Gastrocnemius medialis (tissue), 4 donors: Measurements from ENCODE around the gene TAPBP. TPM values are rescaled to one million over a fixed set of nuclear protein-coding genes. Genes with fewer than 3 reads are reported as not detected.

ENCODE experiments used
- ATAC-seq, 2 donors: fragments of 150-250 bp; one replicate each; pipeline ENCODE4 v1.9.1; 2016
- DNase-seq, 2 donors: peaks; one replicate each; pipeline ENCODE4 v3.0.0-alpha.2; 2019
- H3K27ac ChIP-seq, 4 donors: fragments of 200-600 bp; sonication (generic); 1 replicate in 1 of 4; 2 replicates in 3 of 4; pipeline ENCODE4 v1.5.1; 2016 to 2018; ENCODE audit warnings: mild to moderate bottlenecking in 2 of 4, moderate library complexity in 1 of 4
- H3K27me3 ChIP-seq, 3 donors: fragments of 200-600 bp; sonication (generic) in 2 of 3; 1 replicate in 1 of 3; 2 replicates in 2 of 3; pipeline versions ENCODE4 v1.5.1 to v1.6.0; 2016 to 2019; ENCODE audit warnings: mild to moderate bottlenecking in 1 of 3, moderate library complexity in 1 of 3
- H3K36me3 ChIP-seq, 2 donors: fragments of 200-600 bp; sonication (generic) in 1 of 2; one replicate each; pipeline ENCODE4 v1.5.1; 2017 to 2018
- H3K4me1 ChIP-seq, 2 donors: fragments of 200-600 bp; sonication (generic) in 1 of 2; one replicate each; pipeline ENCODE4 v1.5.1; 2016 to 2017; ENCODE audit warnings: mild to moderate bottlenecking in 2 of 2
- H3K4me3 ChIP-seq, 4 donors: fragments of 200-600 bp; sonication (generic) in 3 of 4; 1 replicate in 1 of 4; 2 replicates in 3 of 4; pipeline ENCODE4 v1.5.1; 2016 to 2019; ENCODE audit warnings: mild to moderate bottlenecking in 2 of 4
- H3K9me3 ChIP-seq, 3 donors: fragments of 200-600 bp; sonication (generic) in 2 of 3; 1 replicate in 1 of 3; 2 replicates in 2 of 3; pipeline ENCODE4 v1.5.1; 2016 to 2019
- POLR2A ChIP-seq, 2 donors: fragments of 450-650 bp; IDR thresholded peaks; one replicate each; pipeline ENCODE4 v1.6.1; 2017; ENCODE audit warnings: antibody characterized with exemption in 2 of 2, mild to moderate bottlenecking in 2 of 2, moderate library complexity in 2 of 2
- in situ Hi-C, 4 donors: fragments of 200-750 bp; cut with MboI; loops; one replicate each; pipeline versions ENCODE4 v1.15.0 to v1.8.0; 2017; ENCODE audit warnings: low sequenced_read_pairs in 4 of 4
- intact Hi-C: fragments of 100-400 bp; cut with DNase I; formaldehyde crosslinking; loops from one replicate; pipeline ENCODE4 v1.15.1; 2023; ENCODE audit warnings: low total_unique reads
- total RNA-seq, 4 donors: library from RNA; depleted of rRNA; stranded (reverse); fragments of >200 nt; gene quantifications; one replicate each; pipeline versions ENCODE4 v1.1.0 to v1.2.3, GENCODE V29; 2016
- TF ChIP-seq, protein P1 (sequence below), 5 experiments: fragments of 450-650 bp in 3 of 5; fragments of 200-600 bp in 2 of 5; sonication (generic) in 2 of 5; IDR thresholded peaks in 4 of 5; conservative IDR thresholded peaks in 1 of 5; 1 replicate in 4 of 5; 2 replicates in 1 of 5; pipeline ENCODE4 v1.5.1; 2016 to 2019; ENCODE audit warnings: antibody characterized with exemption in 5 of 5, mild to moderate bottlenecking in 3 of 5, moderate library complexity in 3 of 5

The TAPBP gene
- total RNA-seq, 4 donors from 2014 or later, result 15.9 to 42.4 (median 36.5) TPM

DNA sequence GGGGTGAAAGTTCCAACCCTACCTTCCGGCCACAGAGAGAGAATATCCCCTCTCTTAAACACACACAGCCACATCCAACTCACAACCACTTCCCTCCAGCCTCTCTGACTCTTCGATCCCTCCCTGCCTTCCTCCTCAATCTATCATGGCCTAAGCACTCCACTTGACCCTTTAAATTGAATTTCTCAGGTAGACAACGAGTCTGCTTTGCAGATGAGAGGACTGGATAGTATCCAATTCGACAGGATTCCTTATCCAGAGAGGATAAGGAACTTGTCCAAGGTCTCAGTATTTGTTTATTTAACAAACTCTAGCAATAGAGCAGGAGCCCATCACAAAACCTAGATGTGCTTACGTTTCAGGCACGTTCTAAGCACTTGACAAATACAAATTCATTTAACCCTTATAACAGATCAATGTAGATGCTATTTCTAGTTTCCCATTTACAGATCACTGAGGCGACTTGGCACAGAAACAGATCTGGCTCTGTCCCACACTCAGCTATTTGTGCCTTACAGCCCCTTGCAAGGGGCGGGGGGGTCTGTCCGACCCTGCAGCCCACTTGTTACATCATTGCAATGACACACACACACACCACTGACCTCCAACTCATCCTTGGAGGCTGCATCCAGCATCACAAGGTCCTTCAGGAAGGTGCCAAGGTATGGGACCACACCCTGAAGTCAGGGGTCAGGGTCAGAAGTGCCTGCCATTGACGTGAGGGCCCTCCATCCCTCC lies 19.6 kb downstream of the TAPBP start:
- H3K9me3 ChIP-seq, result no peaks in the 10 kb centered on the region
- no peak overlapping the region for H3K4me3 ChIP-seq
- H3K4me1 ChIP-seq, result peaks cover 11 to 18% of the 10 kb centered on the region in 2 donors
- no peaks in the 10 kb centered on the region for H3K27me3 ChIP-seq
- in situ Hi-C loops (loop anchor here in 1 of 4 donors (25.0 kb wide), 1 partner anchor 1432 kb away; the partner anchor contains the start of gene NEU1), intact Hi-C loops (no loop called here)
- ATAC-seq (no peak), DNase-seq (no peak)
- peaks cover 2 to 62% of the 10 kb centered on the region in 2 donors for H3K36me3 ChIP-seq
- TF ChIP-seq, protein P1, sequence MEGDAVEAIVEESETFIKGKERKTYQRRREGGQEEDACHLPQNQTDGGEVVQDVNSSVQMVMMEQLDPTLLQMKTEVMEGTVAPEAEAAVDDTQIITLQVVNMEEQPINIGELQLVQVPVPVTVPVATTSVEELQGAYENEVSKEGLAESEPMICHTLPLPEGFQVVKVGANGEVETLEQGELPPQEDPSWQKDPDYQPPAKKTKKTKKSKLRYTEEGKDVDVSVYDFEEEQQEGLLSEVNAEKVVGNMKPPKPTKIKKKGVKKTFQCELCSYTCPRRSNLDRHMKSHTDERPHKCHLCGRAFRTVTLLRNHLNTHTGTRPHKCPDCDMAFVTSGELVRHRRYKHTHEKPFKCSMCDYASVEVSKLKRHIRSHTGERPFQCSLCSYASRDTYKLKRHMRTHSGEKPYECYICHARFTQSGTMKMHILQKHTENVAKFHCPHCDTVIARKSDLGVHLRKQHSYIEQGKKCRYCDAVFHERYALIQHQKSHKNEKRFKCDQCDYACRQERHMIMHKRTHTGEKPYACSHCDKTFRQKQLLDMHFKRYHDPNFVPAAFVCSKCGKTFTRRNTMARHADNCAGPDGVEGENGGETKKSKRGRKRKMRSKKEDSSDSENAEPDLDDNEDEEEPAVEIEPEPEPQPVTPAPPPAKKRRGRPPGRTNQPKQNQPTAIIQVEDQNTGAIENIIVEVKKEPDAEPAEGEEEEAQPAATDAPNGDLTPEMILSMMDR (IDR thresholded peaks at IDR 0.05 in 4 of 5, conservative IDR thresholded peaks at IDR 0.05 in 1 of 5), result no peak
- TF ChIP-seq POLR2A (IDR thresholded peaks at IDR 0.05), result no peak
- H3K27ac ChIP-seq, result no peak overlapping the region

DNA sequence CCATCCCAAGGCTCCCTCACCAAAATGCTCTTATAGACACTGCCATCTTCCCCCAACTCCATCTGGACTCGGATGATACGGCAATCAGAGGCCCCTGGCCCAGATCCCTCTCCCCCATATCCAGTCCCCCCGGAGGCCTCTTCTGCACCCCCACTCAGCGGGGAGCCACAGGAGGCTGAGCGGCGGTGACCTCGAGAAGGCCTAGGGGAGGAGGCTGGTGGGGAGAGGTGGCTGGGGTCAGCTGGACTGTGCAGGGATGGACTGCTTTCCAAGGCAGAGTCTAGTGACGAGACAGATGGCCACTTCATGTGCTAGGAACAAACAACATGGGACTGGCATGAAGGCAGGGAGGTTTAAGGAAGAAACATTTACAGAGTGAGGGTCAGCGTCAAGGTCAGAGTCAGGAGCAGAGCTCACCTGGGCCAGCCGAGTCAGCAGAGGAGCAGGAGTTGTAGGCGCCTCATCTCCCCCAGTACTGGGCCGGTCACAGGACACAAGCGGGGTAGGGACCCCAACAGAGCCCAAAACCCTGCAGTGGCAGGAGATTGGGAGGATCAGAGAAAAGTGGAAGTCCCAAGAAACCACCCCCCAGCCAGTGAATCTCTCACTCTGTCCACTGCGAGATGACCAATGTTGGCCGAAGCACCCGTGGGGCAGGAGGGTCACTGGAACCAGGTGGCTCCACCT lies 20.7 kb downstream of the TAPBP start:
- TF ChIP-seq, protein P1 (IDR thresholded peaks at IDR 0.05 in 4 of 5, conservative IDR thresholded peaks at IDR 0.05 in 1 of 5), result no peak
- TF ChIP-seq POLR2A (IDR thresholded peaks at IDR 0.05), result no peak
- ATAC-seq (no peak), DNase-seq (no peak)
- Histone ChIP-seq H3K4me1 (peaks cover 16 to 23% of the 10 kb centered on the region in 2 donors), H3K36me3 (peaks cover 2 to 63% of the 10 kb centered on the region in 2 donors), H3K27me3 (no peaks in the 10 kb centered on the region), H3K9me3 (no peaks in the 10 kb centered on the region), H3K27ac (no peak overlapping the region), H3K4me3 (no peak overlapping the region)
- in situ Hi-C loops, result loop anchor here in 1 of 4 donors (25.0 kb wide), 1 partner anchor 1431 kb away; the partner anchor contains the start of gene NEU1
- intact Hi-C loops, result no loop called here

DNA sequence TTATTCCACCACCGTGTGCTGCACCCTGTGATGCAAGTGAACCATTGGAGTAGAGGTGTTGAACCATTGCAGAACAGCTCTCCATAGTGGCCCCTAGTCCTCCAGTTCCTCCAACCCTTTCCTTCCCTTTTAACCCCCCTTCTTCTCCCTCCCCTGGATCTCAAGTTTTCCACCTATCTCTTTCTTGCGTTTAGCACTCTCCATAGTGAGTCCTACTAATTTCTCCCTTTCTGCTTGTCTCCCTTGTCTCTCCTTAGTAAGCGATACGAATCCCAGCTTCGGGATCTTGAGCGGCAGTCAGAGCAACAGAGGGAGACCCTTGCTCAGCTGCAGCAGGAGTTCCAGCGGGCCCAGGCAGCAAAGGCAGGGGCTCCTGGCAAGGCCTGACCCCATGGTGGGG lies 23.4 kb downstream of the TAPBP start:
- peaks cover 18% of the 10 kb centered on the region in 2 donors for H3K4me1 ChIP-seq
- H3K36me3 ChIP-seq, result peaks cover 2 to 78% of the 10 kb centered on the region in 2 donors
- TF ChIP-seq, protein P1 (IDR thresholded peaks at IDR 0.05 in 4 of 5, conservative IDR thresholded peaks at IDR 0.05 in 1 of 5), result no peak
- TF ChIP-seq POLR2A (IDR thresholded peaks at IDR 0.05), result no peak
- DNase-seq (no peak), ATAC-seq (no peak)
- no peaks in the 10 kb centered on the region for H3K9me3 ChIP-seq
- intact Hi-C loops (no loop called here), in situ Hi-C loops (loop anchor here in 1 of 4 donors (25.0 kb wide), 1 partner anchor 1428 kb away; the partner anchor contains the start of gene NEU1)
- H3K27ac ChIP-seq, result peak overlapping the region in 1 of 4 donors; percentile 86
- H3K27me3 ChIP-seq, result no peaks in the 10 kb centered on the region
- peak overlapping the region; percentile 62 to 89 (median 66) for H3K4me3 ChIP-seq

DNA sequence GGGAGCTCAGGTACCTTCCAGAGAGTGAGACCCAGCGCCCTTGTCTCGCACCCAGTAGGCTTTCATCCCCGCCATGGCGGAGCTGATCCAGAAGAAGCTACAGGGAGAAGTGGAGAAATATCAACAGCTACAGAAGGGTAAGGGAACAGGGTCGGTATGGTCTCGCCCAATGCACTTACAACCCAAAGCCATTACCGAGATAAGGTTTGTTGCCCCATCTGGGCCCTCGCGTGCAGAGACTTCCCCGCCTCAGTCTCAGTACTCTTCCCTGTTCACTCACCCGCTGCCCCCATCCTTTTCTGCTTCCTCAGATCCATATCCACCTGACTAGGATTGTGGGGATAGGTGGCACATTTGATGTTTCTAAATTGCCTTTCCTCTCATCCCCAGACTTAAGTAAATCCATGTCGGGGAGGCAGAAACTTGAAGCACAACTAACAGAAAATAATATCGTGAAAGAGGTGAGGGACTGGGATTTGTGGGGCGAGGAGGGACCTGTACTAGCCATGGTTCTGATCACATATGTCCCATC lies 24.0 kb downstream of the TAPBP start:
- peaks cover 18% of the 10 kb centered on the region in 2 donors for H3K4me1 ChIP-seq
- no peaks in the 10 kb centered on the region for H3K9me3 ChIP-seq
- in situ Hi-C loops (loop anchor here in 1 of 4 donors (25.0 kb wide), 1 partner anchor 1428 kb away; the partner anchor contains the start of gene NEU1), intact Hi-C loops (loop anchor here (1.0 to 5.0 kb wide), 5 partner anchors 8 to 137 kb away; partner anchors contain the start of genes RGL2 and RPS18)
- TF ChIP-seq, protein P1 (IDR thresholded peaks at IDR 0.05 in 4 of 5, conservative IDR thresholded peaks at IDR 0.05 in 1 of 5), result no peak
- no peak for TF ChIP-seq POLR2A (IDR thresholded peaks at IDR 0.05)
- peak in 1 of 2 donors; percentile 17 for ATAC-seq
- H3K27me3 ChIP-seq, result no peaks in the 10 kb centered on the region
- peaks cover 2 to 78% of the 10 kb centered on the region in 2 donors for H3K36me3 ChIP-seq
- H3K27ac ChIP-seq, result peak overlapping the region; percentile 84 to 92 (median 86)
- H3K4me3 ChIP-seq, result peak overlapping the region; percentile 62 to 89 (median 66)
- DNase-seq, result no peak
